ENCODE data around the gene DPPA3.
"Not testable (repeated sequence)": the region's sequence is repeated elsewhere in the genome, so short reads cannot be mapped to it uniquely, and the experiment has no call there.

DNA sequence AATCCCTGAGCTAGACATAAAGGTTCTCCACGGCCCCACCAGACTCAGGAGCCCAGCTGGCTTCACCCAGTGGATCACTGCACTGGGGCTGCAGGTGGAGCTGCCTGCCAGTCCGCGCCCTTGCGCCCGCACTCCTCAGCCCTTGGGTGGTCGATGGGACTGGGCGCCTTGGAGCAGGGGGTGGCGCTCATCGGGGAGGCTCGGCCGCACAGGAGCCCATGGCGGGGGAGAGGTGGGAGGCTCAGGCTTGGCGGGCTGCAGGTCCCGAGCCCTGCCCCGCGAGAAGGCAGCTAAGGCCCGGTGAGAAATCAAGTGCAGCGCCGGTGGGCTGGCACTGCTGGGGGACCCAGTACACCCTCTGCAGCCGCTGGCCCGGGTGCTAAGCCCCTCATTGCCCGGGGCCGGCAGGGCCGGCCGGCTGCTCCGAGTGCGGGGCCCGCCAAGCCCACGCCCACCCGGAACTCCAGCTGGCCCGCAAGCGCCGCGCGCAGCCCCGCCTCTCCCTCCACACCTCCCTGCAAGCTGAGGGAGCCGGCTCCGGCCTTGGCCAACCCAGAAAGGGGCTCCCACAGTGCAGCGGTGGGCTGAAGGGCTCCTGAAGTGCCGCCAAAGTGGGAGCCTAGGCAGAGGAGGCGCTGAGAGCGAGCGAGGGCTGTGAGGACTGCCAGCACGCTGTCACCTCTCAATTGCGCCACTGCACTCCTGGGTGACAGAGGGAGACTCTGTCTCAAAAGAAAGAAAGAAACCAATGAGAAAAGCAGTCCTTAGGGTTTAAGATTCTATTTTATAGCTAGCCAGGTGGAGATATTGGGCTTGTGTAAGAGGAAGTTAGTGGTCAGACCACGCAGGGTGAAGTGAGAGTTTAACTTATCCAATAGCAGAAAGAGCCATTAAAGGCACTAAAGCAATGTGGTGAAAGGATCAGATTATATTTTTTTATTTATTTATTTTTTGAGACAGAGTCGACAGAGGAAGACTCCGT is 41.0 kb downstream of the DPPA3 start:
- TF ChIP-seq CTCF (IDR thresholded peaks at IDR 0.05); POLR2A (IDR thresholded peaks at IDR 0.05); EP300 (IDR thresholded peaks at IDR 0.05; ENCODE audit: low read depth); POLR2AphosphoS5 (IDR thresholded peaks at IDR 0.05): not testable (repeated sequence)
